Measurements from ENCODE around the gene SHOC1.

- TF ChIP-seq POLR2A (IDR thresholded peaks at IDR 0.05) (no peak), POLR2AphosphoS5 (IDR thresholded peaks at IDR 0.05) (no peak)
- TF ChIP-seq, protein P1, sequence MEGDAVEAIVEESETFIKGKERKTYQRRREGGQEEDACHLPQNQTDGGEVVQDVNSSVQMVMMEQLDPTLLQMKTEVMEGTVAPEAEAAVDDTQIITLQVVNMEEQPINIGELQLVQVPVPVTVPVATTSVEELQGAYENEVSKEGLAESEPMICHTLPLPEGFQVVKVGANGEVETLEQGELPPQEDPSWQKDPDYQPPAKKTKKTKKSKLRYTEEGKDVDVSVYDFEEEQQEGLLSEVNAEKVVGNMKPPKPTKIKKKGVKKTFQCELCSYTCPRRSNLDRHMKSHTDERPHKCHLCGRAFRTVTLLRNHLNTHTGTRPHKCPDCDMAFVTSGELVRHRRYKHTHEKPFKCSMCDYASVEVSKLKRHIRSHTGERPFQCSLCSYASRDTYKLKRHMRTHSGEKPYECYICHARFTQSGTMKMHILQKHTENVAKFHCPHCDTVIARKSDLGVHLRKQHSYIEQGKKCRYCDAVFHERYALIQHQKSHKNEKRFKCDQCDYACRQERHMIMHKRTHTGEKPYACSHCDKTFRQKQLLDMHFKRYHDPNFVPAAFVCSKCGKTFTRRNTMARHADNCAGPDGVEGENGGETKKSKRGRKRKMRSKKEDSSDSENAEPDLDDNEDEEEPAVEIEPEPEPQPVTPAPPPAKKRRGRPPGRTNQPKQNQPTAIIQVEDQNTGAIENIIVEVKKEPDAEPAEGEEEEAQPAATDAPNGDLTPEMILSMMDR (IDR thresholded peaks at IDR 0.05), result no peak
Measured at GRCh38 chr9:111805262-111805661, 10.5 kb upstream of the SHOC1 start.
